H9 (cell line): ENCODE measurements around the gene PLCH1. TPM values are rescaled to one million over a fixed set of nuclear protein-coding genes. Genes with fewer than 3 reads are reported as not detected.

ENCODE experiments used
- DNase-seq: peaks from one replicate; pipeline ENCODE4 v3.0.0-alpha.2; 2017
- H2AFZ ChIP-seq: one replicate; pipeline ENCODE4 v1.6.1; 2013; ENCODE audit warnings: mild to moderate bottlenecking, low read length, control low read depth, moderate library complexity
- H2AK5ac ChIP-seq: 2 replicates; pipeline ENCODE4 v1.6.1; 2013; ENCODE audit warnings: low read length, control low read depth, mixed read lengths; ENCODE audit not compliant: insufficient read length
- H2BK120ac ChIP-seq: one replicate; pipeline ENCODE4 v1.6.1; 2013; ENCODE audit warnings: low read depth, mild to moderate bottlenecking, low read length, control low read depth, inconsistent platforms; ENCODE audit not compliant: poor library complexity, severe bottlenecking
- H2BK12ac ChIP-seq: 2 replicates; pipeline ENCODE4 v1.6.1; 2013; ENCODE audit warnings: low read length, control low read depth, mixed read lengths, low read depth; ENCODE audit not compliant: insufficient read length
- H2BK15ac ChIP-seq: 2 replicates; pipeline ENCODE4 v1.6.1; 2013; ENCODE audit warnings: low read depth, low read length, control low read depth
- H2BK20ac ChIP-seq: one replicate; pipeline ENCODE4 v1.6.1; 2013; ENCODE audit warnings: low read depth, mild to moderate bottlenecking, low read length, control low read depth, inconsistent platforms; ENCODE audit not compliant: poor library complexity, severe bottlenecking
- H2BK5ac ChIP-seq: 2 replicates; pipeline ENCODE4 v1.6.1; 2013; ENCODE audit warnings: low read length, control low read depth, mixed read lengths; ENCODE audit not compliant: insufficient read length
- H3K14ac ChIP-seq: 2 replicates; pipeline ENCODE4 v1.6.1; 2013; ENCODE audit warnings: low read length, control low read depth; ENCODE audit not compliant: insufficient read depth
- H3K18ac ChIP-seq: 2 replicates; pipeline ENCODE4 v1.6.1; 2013; ENCODE audit warnings: low read depth, mild to moderate bottlenecking, mixed read lengths, low read length, control low read depth; ENCODE audit not compliant: insufficient read length
- H3K23ac ChIP-seq: 2 replicates; pipeline ENCODE4 v1.6.1; 2013; ENCODE audit warnings: low read length, control low read depth, mixed read lengths, low read depth; ENCODE audit not compliant: insufficient read length
- H3K23me2 ChIP-seq: 2 replicates; pipeline ENCODE4 v1.6.1; 2013; ENCODE audit warnings: low read depth, mild to moderate bottlenecking, mixed read lengths, low read length, control low read depth; ENCODE audit not compliant: insufficient read length, poor library complexity, severe bottlenecking
- H3K27ac ChIP-seq: 2 replicates; pipeline ENCODE4 v1.5.1; 2013; ENCODE audit warnings: low read length, control low read depth, mixed read lengths, low read depth; ENCODE audit not compliant: insufficient read length
- H3K27me3 ChIP-seq: 2 replicates; pipeline ENCODE4 v1.6.1; 2013; ENCODE audit warnings: low read length, control low read depth, inconsistent platforms; ENCODE audit not compliant: insufficient read depth
- H3K4ac ChIP-seq: 2 replicates; pipeline ENCODE4 v1.6.1; 2013; ENCODE audit warnings: low read depth, mild to moderate bottlenecking, control low read depth, inconsistent platforms, low read length, moderate library complexity
- H3K4me1 ChIP-seq: 2 replicates; pipeline ENCODE4 v1.6.1; 2013; ENCODE audit warnings: low read length, control low read depth, inconsistent platforms; ENCODE audit not compliant: insufficient read depth
- H3K4me2 ChIP-seq: 2 replicates; pipeline ENCODE4 v1.6.1; 2013; ENCODE audit warnings: low read length, control low read depth, mixed read lengths; ENCODE audit not compliant: insufficient read length, insufficient read depth
- H3K56ac ChIP-seq: 2 replicates; pipeline ENCODE4 v1.6.1; 2013; ENCODE audit warnings: low read depth, mild to moderate bottlenecking, mixed read lengths, low read length, control low read depth; ENCODE audit not compliant: insufficient read length
- H3K79me1 ChIP-seq: 2 replicates; pipeline ENCODE4 v1.6.1; 2013; ENCODE audit warnings: low read depth, mild to moderate bottlenecking, moderate library complexity, low read length, control low read depth, inconsistent platforms; ENCODE audit not compliant: insufficient read depth, poor library complexity, severe bottlenecking
- H3K79me2 ChIP-seq: 2 replicates; pipeline ENCODE4 v1.6.1; 2013; ENCODE audit warnings: low read length, control low read depth, inconsistent platforms; ENCODE audit not compliant: insufficient read depth
- H3K9ac ChIP-seq: 2 replicates; pipeline ENCODE4 v1.6.1; 2013; ENCODE audit warnings: low read length, control low read depth, mixed read lengths; ENCODE audit not compliant: insufficient read length; ENCODE audit errors: extremely low read depth
- H3K9me3 ChIP-seq: one replicate; pipeline ENCODE4 v1.6.1; 2013; ENCODE audit warnings: low read depth, low read length, inconsistent platforms; ENCODE audit not compliant: control insufficient read depth
- H3T11ph ChIP-seq: one replicate; pipeline ENCODE4 v1.6.1; 2013; ENCODE audit warnings: mild to moderate bottlenecking, low read length, control low read depth, inconsistent platforms
- H4K20me1 ChIP-seq: one replicate; pipeline ENCODE4 v1.6.1; 2013; ENCODE audit not compliant: control insufficient read depth, insufficient read length, insufficient read depth
- H4K5ac ChIP-seq: 2 replicates; pipeline ENCODE4 v1.6.1; 2013; ENCODE audit warnings: low read depth, mild to moderate bottlenecking, mixed read lengths, low read length, control low read depth; ENCODE audit not compliant: insufficient read length
- H4K8ac ChIP-seq: replicated peaks from 2 replicates; pipeline ENCODE4 v1.6.1; 2013; ENCODE audit warnings: low read length, control low read depth, mixed read lengths, low read depth; ENCODE audit not compliant: insufficient read length
- H4K91ac ChIP-seq: 2 replicates; pipeline ENCODE4 v1.6.1; 2013; ENCODE audit warnings: low read depth, mild to moderate bottlenecking, moderate library complexity, mixed read lengths, low read length, control low read depth; ENCODE audit not compliant: insufficient read length
- H3K27ac Mint-ChIP-seq, 3 experiments: 2 replicates in 2 of 3; 3 replicates in 1 of 3; pipeline ENCODE4 v1.8.0; 2020 to 2021; ENCODE audit warnings: mixed read lengths in 3 of 3, mild to moderate bottlenecking in 1 of 3, moderate library complexity in 1 of 3
- H3K27me3 Mint-ChIP-seq: 2 replicates; pipeline ENCODE4 v1.8.0; 2021; ENCODE audit warnings: low read depth, mild to moderate bottlenecking, moderate library complexity, mixed read lengths
- H3K36me3 Mint-ChIP-seq, 3 experiments: 2 replicates in 2 of 3; 3 replicates in 1 of 3; pipeline ENCODE4 v1.8.0; 2020 to 2021; ENCODE audit warnings: low read depth in 3 of 3, mixed read lengths in 3 of 3; ENCODE audit not compliant: insufficient read depth in 1 of 3
- H3K4me1 Mint-ChIP-seq, 2 experiments: 2 replicates each; pipeline ENCODE4 v1.8.0; 2020; ENCODE audit warnings: mixed read lengths in 2 of 2
- H3K4me3 Mint-ChIP-seq, 2 experiments: 2 replicates in 1 of 2; 3 replicates in 1 of 2; pipeline ENCODE4 v1.8.0; 2020 to 2021; ENCODE audit warnings: mild to moderate bottlenecking in 2 of 2, mixed read lengths in 2 of 2, moderate library complexity in 1 of 2
- H3K9me3 Mint-ChIP-seq, 2 experiments: 2 replicates in 1 of 2; 3 replicates in 1 of 2; pipeline ENCODE4 v1.8.0; 2020; ENCODE audit warnings: mild to moderate bottlenecking in 2 of 2, mixed read lengths in 2 of 2, moderate library complexity in 1 of 2
- WGBS: extraction: QIAGEN DNeasy Blood & Tissue Kit; methylation state at CpG from one replicate; pipeline ENCODE4 v1.1.7; 2013; ENCODE audit warnings: missing lambda C conversion rate, low lambda C conversion rate, mixed read lengths; ENCODE audit not compliant: insufficient read length; ENCODE audit errors: extremely low coverage; 5-methylcytosine and 5-hydroxymethylcytosine counted together
- total RNA-seq: library from RNA; stranded (reverse); gene quantifications from 2 replicates; pipeline ENCODE4 v1.2.1, GENCODE V29; 2021
- TF ChIP-seq, protein P1 (sequence below): fragments of 200-600 bp; sonication (generic); conservative IDR thresholded peaks from 3 replicates; pipeline ENCODE4 v1.8.0; 2021; ENCODE audit warnings: antibody characterized with exemption, mild to moderate bottlenecking

The PLCH1 gene
- total RNA-seq, 1 experiment from 2014 or later: 19.0 TPM

DNA sequence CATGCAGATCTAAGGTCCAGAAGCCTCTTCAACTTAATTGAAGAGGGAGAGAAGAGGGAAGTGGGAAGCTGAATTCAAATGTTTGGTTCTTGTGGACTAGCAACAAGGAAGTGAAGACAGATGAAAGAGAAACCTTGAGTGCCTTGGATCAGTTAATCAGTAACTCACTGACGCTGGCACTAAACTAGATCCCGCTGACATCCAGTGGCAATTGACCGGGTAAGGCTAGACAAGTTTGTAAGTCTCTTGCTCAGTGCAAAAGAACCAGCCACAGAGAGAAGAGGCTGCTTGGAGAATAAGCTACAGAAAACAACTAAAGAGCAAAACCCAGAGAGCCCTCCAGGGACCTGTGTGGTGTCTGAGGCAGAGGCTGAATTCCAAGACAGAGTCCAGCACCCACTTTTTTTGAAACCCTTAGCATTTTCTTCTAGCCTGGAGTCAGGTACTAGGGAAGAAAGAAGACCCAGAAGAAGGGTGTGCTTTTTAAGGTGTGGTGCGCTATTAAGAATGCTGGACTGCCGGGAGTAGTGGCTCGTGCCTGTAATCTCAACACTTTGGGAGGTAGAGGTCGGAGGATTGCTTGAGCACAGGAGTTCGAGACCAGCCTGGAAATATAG, 6.9 kb downstream of the PLCH1 start:
- no peak overlapping the region for H3K14ac ChIP-seq
- no peaks in the 10 kb centered on the region for H3K27me3 Mint-ChIP-seq
- H4K20me1 ChIP-seq: no peaks in the 10 kb centered on the region
- no peak overlapping the region for H3K4me2 ChIP-seq
- H4K5ac ChIP-seq: no peak overlapping the region
- no peaks in the 10 kb centered on the region; a peak in 1 of 5 replicates for H3K9me3 Mint-ChIP-seq
- H3K23ac ChIP-seq: no peak overlapping the region
- H3K9ac ChIP-seq: no peak overlapping the region
- H3K4ac ChIP-seq: no peak overlapping the region
- WGBS: no CpG with 5 or more reads among the region's 8 CpGs
- H3K4me3 Mint-ChIP-seq: no peak overlapping the region
- no peak overlapping the region for H3T11ph ChIP-seq
- peak overlapping the region in 2 of 3 experiments; percentile 8 to 78; a peak in 3 of 7 replicates for H3K27ac Mint-ChIP-seq
- no peaks in the 10 kb centered on the region for H3K4me1 ChIP-seq
- no peak overlapping the region for H2BK20ac ChIP-seq
- no peaks in the 10 kb centered on the region for H3K79me1 ChIP-seq
- H4K8ac ChIP-seq: no peak overlapping the region
- H3K18ac ChIP-seq: no peak overlapping the region
- no peak overlapping the region for H2AFZ ChIP-seq
- no peak overlapping the region for H2AK5ac ChIP-seq
- no peak overlapping the region for H2BK15ac ChIP-seq
- H4K91ac ChIP-seq: no peak overlapping the region
- H3K56ac ChIP-seq: no peak overlapping the region
- no peaks in the 10 kb centered on the region for H3K27me3 ChIP-seq
- H2BK5ac ChIP-seq: no peak overlapping the region
- H3K4me1 Mint-ChIP-seq: peaks cover 23 to 30% of the 10 kb centered on the region in 2 experiments
- DNase-seq: no peak
- H3K27ac ChIP-seq: no peak overlapping the region
- H3K36me3 Mint-ChIP-seq: peaks cover 3 to 4% (median 3%) of the 10 kb centered on the region in 3 experiments; a peak in 5 of 7 replicates
- H2BK120ac ChIP-seq: no peak overlapping the region
- no peaks in the 10 kb centered on the region for H3K23me2 ChIP-seq
- no peak overlapping the region for H2BK12ac ChIP-seq
- no peaks in the 10 kb centered on the region for H3K9me3 ChIP-seq
- H3K79me2 ChIP-seq: no peaks in the 10 kb centered on the region; the same call in 1 of the 2 replicates
- TF ChIP-seq, protein P1, sequence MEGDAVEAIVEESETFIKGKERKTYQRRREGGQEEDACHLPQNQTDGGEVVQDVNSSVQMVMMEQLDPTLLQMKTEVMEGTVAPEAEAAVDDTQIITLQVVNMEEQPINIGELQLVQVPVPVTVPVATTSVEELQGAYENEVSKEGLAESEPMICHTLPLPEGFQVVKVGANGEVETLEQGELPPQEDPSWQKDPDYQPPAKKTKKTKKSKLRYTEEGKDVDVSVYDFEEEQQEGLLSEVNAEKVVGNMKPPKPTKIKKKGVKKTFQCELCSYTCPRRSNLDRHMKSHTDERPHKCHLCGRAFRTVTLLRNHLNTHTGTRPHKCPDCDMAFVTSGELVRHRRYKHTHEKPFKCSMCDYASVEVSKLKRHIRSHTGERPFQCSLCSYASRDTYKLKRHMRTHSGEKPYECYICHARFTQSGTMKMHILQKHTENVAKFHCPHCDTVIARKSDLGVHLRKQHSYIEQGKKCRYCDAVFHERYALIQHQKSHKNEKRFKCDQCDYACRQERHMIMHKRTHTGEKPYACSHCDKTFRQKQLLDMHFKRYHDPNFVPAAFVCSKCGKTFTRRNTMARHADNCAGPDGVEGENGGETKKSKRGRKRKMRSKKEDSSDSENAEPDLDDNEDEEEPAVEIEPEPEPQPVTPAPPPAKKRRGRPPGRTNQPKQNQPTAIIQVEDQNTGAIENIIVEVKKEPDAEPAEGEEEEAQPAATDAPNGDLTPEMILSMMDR: no peak
